H9 (cell line): ENCODE measurements around the gene SLX4. TPM values are rescaled to one million over a fixed set of nuclear protein-coding genes. Genes with fewer than 3 reads are reported as not detected.

Experiments used
- DNase-seq: peaks from one replicate; pipeline ENCODE4 v3.0.0-alpha.2; 2017
- H2AFZ ChIP-seq: one replicate; pipeline ENCODE4 v1.6.1; 2013; ENCODE audit warnings: mild to moderate bottlenecking, low read length, control low read depth, moderate library complexity
- H2AK5ac ChIP-seq: 2 replicates; pipeline ENCODE4 v1.6.1; 2013; ENCODE audit warnings: low read length, control low read depth, mixed read lengths; ENCODE audit not compliant: insufficient read length
- H2BK120ac ChIP-seq: one replicate; pipeline ENCODE4 v1.6.1; 2013; ENCODE audit warnings: low read depth, mild to moderate bottlenecking, low read length, control low read depth, inconsistent platforms; ENCODE audit not compliant: poor library complexity, severe bottlenecking
- H2BK12ac ChIP-seq: 2 replicates; pipeline ENCODE4 v1.6.1; 2013; ENCODE audit warnings: low read length, control low read depth, mixed read lengths, low read depth; ENCODE audit not compliant: insufficient read length
- H2BK15ac ChIP-seq: 2 replicates; pipeline ENCODE4 v1.6.1; 2013; ENCODE audit warnings: low read depth, low read length, control low read depth
- H2BK20ac ChIP-seq: one replicate; pipeline ENCODE4 v1.6.1; 2013; ENCODE audit warnings: low read depth, mild to moderate bottlenecking, low read length, control low read depth, inconsistent platforms; ENCODE audit not compliant: poor library complexity, severe bottlenecking
- H2BK5ac ChIP-seq: 2 replicates; pipeline ENCODE4 v1.6.1; 2013; ENCODE audit warnings: low read length, control low read depth, mixed read lengths; ENCODE audit not compliant: insufficient read length
- H3K14ac ChIP-seq: 2 replicates; pipeline ENCODE4 v1.6.1; 2013; ENCODE audit warnings: low read length, control low read depth; ENCODE audit not compliant: insufficient read depth
- H3K18ac ChIP-seq: 2 replicates; pipeline ENCODE4 v1.6.1; 2013; ENCODE audit warnings: low read depth, mild to moderate bottlenecking, mixed read lengths, low read length, control low read depth; ENCODE audit not compliant: insufficient read length
- H3K23ac ChIP-seq: 2 replicates; pipeline ENCODE4 v1.6.1; 2013; ENCODE audit warnings: low read length, control low read depth, mixed read lengths, low read depth; ENCODE audit not compliant: insufficient read length
- H3K23me2 ChIP-seq: 2 replicates; pipeline ENCODE4 v1.6.1; 2013; ENCODE audit warnings: low read depth, mild to moderate bottlenecking, mixed read lengths, low read length, control low read depth; ENCODE audit not compliant: insufficient read length, poor library complexity, severe bottlenecking
- H3K27ac ChIP-seq: 2 replicates; pipeline ENCODE4 v1.5.1; 2013; ENCODE audit warnings: low read length, control low read depth, mixed read lengths, low read depth; ENCODE audit not compliant: insufficient read length
- H3K27me3 ChIP-seq: 2 replicates; pipeline ENCODE4 v1.6.1; 2013; ENCODE audit warnings: low read length, control low read depth, inconsistent platforms; ENCODE audit not compliant: insufficient read depth
- H3K4ac ChIP-seq: 2 replicates; pipeline ENCODE4 v1.6.1; 2013; ENCODE audit warnings: low read depth, mild to moderate bottlenecking, control low read depth, inconsistent platforms, low read length, moderate library complexity
- H3K4me1 ChIP-seq: 2 replicates; pipeline ENCODE4 v1.6.1; 2013; ENCODE audit warnings: low read length, control low read depth, inconsistent platforms; ENCODE audit not compliant: insufficient read depth
- H3K4me2 ChIP-seq: 2 replicates; pipeline ENCODE4 v1.6.1; 2013; ENCODE audit warnings: low read length, control low read depth, mixed read lengths; ENCODE audit not compliant: insufficient read length, insufficient read depth
- H3K56ac ChIP-seq: 2 replicates; pipeline ENCODE4 v1.6.1; 2013; ENCODE audit warnings: low read depth, mild to moderate bottlenecking, mixed read lengths, low read length, control low read depth; ENCODE audit not compliant: insufficient read length
- H3K79me1 ChIP-seq: 2 replicates; pipeline ENCODE4 v1.6.1; 2013; ENCODE audit warnings: low read depth, mild to moderate bottlenecking, moderate library complexity, low read length, control low read depth, inconsistent platforms; ENCODE audit not compliant: insufficient read depth, poor library complexity, severe bottlenecking
- H3K79me2 ChIP-seq: 2 replicates; pipeline ENCODE4 v1.6.1; 2013; ENCODE audit warnings: low read length, control low read depth, inconsistent platforms; ENCODE audit not compliant: insufficient read depth
- H3K9ac ChIP-seq: 2 replicates; pipeline ENCODE4 v1.6.1; 2013; ENCODE audit warnings: low read length, control low read depth, mixed read lengths; ENCODE audit not compliant: insufficient read length; ENCODE audit errors: extremely low read depth
- H3K9me3 ChIP-seq: one replicate; pipeline ENCODE4 v1.6.1; 2013; ENCODE audit warnings: low read depth, low read length, inconsistent platforms; ENCODE audit not compliant: control insufficient read depth
- H3T11ph ChIP-seq: one replicate; pipeline ENCODE4 v1.6.1; 2013; ENCODE audit warnings: mild to moderate bottlenecking, low read length, control low read depth, inconsistent platforms
- H4K20me1 ChIP-seq: one replicate; pipeline ENCODE4 v1.6.1; 2013; ENCODE audit not compliant: control insufficient read depth, insufficient read length, insufficient read depth
- H4K5ac ChIP-seq: 2 replicates; pipeline ENCODE4 v1.6.1; 2013; ENCODE audit warnings: low read depth, mild to moderate bottlenecking, mixed read lengths, low read length, control low read depth; ENCODE audit not compliant: insufficient read length
- H4K8ac ChIP-seq: replicated peaks from 2 replicates; pipeline ENCODE4 v1.6.1; 2013; ENCODE audit warnings: low read length, control low read depth, mixed read lengths, low read depth; ENCODE audit not compliant: insufficient read length
- H4K91ac ChIP-seq: 2 replicates; pipeline ENCODE4 v1.6.1; 2013; ENCODE audit warnings: low read depth, mild to moderate bottlenecking, moderate library complexity, mixed read lengths, low read length, control low read depth; ENCODE audit not compliant: insufficient read length
- H3K27ac Mint-ChIP-seq, 3 experiments: 2 replicates in 2 of 3; 3 replicates in 1 of 3; pipeline ENCODE4 v1.8.0; 2020 to 2021; ENCODE audit warnings: mixed read lengths in 3 of 3, mild to moderate bottlenecking in 1 of 3, moderate library complexity in 1 of 3
- H3K27me3 Mint-ChIP-seq: 2 replicates; pipeline ENCODE4 v1.8.0; 2021; ENCODE audit warnings: low read depth, mild to moderate bottlenecking, moderate library complexity, mixed read lengths
- H3K36me3 Mint-ChIP-seq, 3 experiments: 2 replicates in 2 of 3; 3 replicates in 1 of 3; pipeline ENCODE4 v1.8.0; 2020 to 2021; ENCODE audit warnings: low read depth in 3 of 3, mixed read lengths in 3 of 3; ENCODE audit not compliant: insufficient read depth in 1 of 3
- H3K4me1 Mint-ChIP-seq, 2 experiments: 2 replicates each; pipeline ENCODE4 v1.8.0; 2020; ENCODE audit warnings: mixed read lengths in 2 of 2
- H3K4me3 Mint-ChIP-seq, 2 experiments: 2 replicates in 1 of 2; 3 replicates in 1 of 2; pipeline ENCODE4 v1.8.0; 2020 to 2021; ENCODE audit warnings: mild to moderate bottlenecking in 2 of 2, mixed read lengths in 2 of 2, moderate library complexity in 1 of 2
- H3K9me3 Mint-ChIP-seq, 2 experiments: 2 replicates in 1 of 2; 3 replicates in 1 of 2; pipeline ENCODE4 v1.8.0; 2020; ENCODE audit warnings: mild to moderate bottlenecking in 2 of 2, mixed read lengths in 2 of 2, moderate library complexity in 1 of 2
- WGBS: extraction: QIAGEN DNeasy Blood & Tissue Kit; methylation state at CpG from one replicate; pipeline ENCODE4 v1.1.7; 2013; ENCODE audit warnings: missing lambda C conversion rate, low lambda C conversion rate, mixed read lengths; ENCODE audit not compliant: insufficient read length; ENCODE audit errors: extremely low coverage; 5-methylcytosine and 5-hydroxymethylcytosine counted together
- total RNA-seq: library from RNA; stranded (reverse); gene quantifications from 2 replicates; pipeline ENCODE4 v1.2.1, GENCODE V29; 2021
- TF ChIP-seq, protein P1 (sequence below): fragments of 200-600 bp; sonication (generic); conservative IDR thresholded peaks from 3 replicates; pipeline ENCODE4 v1.8.0; 2021; ENCODE audit warnings: antibody characterized with exemption, mild to moderate bottlenecking

The SLX4 gene
- total RNA-seq, 1 experiment from 2014 or later = 9.9 TPM

DNA sequence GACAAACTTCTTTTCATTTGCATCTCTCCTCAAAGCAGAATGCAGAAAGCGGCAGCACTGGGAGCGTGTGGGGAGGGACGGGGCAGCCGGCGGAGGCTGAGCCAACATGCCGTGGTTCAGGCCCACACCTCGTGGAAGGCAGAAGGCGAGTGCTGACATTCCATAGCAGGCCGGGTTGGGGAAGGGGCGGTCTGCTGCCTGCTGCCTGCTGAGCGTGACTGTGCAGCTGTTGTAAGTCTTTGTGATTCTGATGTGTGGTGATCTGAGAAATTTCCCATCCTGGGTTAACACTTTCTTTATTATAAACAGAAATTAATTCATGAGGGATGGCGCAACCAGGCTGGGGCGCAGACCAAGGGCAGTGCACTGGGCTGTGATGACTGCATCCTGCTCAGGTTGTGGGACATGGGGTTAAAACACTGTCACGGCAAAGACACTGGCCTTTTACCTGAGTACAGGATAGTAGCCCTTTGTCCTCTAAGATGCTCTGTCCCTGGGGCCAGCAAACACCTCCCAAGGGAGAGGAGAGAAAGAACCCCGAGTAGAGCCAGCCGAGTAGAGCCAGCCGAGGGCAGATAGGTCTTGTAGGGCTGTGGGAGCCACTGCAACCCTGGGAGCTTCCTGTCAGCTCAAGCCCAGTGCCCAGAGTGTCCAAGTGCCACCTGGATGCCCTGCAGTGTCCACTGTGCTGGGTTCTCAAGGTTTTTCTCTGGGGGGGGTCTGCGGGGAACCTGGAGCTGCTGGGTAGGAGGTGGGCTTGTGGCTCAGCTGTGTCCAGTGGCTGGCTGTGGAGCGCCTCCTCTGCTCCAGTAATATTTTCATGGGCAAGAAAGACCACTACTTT lies 34.3 kb upstream of the SLX4 start:
- peak overlapping the region; percentile 8 for H4K5ac ChIP-seq
- H3K36me3 Mint-ChIP-seq = no peaks in the 10 kb centered on the region; a peak in 2 of 7 replicates
- H3K4ac ChIP-seq = no peak overlapping the region; the same call in 1 of the 2 replicates
- no peak overlapping the region for H3K27ac ChIP-seq
- H3K14ac ChIP-seq = 0 out of 2 replicates have a peak overlapping the region, but pooled peaks have one; percentile 22
- H3T11ph ChIP-seq = no peak overlapping the region
- H2BK120ac ChIP-seq = no peak overlapping the region
- no CpG with 5 or more reads among the region's 19 CpGs for WGBS
- no peak overlapping the region for H2BK5ac ChIP-seq
- H2AFZ ChIP-seq = no peak overlapping the region
- H3K56ac ChIP-seq = no peak overlapping the region
- peak overlapping the region; percentile 29 to 46 for H3K4me3 Mint-ChIP-seq
- H3K79me2 ChIP-seq = no peaks in the 10 kb centered on the region
- H3K4me1 ChIP-seq = peaks cover 3% of the 10 kb centered on the region
- no peaks in the 10 kb centered on the region for H3K9me3 Mint-ChIP-seq
- peak overlapping the region; percentile 24 for H4K91ac ChIP-seq
- no peak overlapping the region for H2AK5ac ChIP-seq
- no peak overlapping the region for H4K8ac ChIP-seq
- DNase-seq = peak; percentile 81
- no peaks in the 10 kb centered on the region for H3K23me2 ChIP-seq
- no peaks in the 10 kb centered on the region for H3K9me3 ChIP-seq
- H2BK15ac ChIP-seq = no peak overlapping the region
- no peaks in the 10 kb centered on the region for H3K27me3 Mint-ChIP-seq
- H3K27ac Mint-ChIP-seq = peak overlapping the region; percentile 93 to 98 (median 98)
- H4K20me1 ChIP-seq = no peaks in the 10 kb centered on the region
- H3K79me1 ChIP-seq = no peaks in the 10 kb centered on the region
- H3K23ac ChIP-seq = no peak overlapping the region
- H2BK20ac ChIP-seq = no peak overlapping the region
- no peak overlapping the region for H3K9ac ChIP-seq
- H3K18ac ChIP-seq = peak overlapping the region; percentile 51
- no peak overlapping the region for H3K4me2 ChIP-seq
- no peak overlapping the region for H2BK12ac ChIP-seq
- H3K27me3 ChIP-seq = no peaks in the 10 kb centered on the region
- peaks cover 42 to 45% of the 10 kb centered on the region in 2 experiments for H3K4me1 Mint-ChIP-seq
- TF ChIP-seq, protein P1, sequence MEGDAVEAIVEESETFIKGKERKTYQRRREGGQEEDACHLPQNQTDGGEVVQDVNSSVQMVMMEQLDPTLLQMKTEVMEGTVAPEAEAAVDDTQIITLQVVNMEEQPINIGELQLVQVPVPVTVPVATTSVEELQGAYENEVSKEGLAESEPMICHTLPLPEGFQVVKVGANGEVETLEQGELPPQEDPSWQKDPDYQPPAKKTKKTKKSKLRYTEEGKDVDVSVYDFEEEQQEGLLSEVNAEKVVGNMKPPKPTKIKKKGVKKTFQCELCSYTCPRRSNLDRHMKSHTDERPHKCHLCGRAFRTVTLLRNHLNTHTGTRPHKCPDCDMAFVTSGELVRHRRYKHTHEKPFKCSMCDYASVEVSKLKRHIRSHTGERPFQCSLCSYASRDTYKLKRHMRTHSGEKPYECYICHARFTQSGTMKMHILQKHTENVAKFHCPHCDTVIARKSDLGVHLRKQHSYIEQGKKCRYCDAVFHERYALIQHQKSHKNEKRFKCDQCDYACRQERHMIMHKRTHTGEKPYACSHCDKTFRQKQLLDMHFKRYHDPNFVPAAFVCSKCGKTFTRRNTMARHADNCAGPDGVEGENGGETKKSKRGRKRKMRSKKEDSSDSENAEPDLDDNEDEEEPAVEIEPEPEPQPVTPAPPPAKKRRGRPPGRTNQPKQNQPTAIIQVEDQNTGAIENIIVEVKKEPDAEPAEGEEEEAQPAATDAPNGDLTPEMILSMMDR = no peak
